ES-I3 (cell line): ENCODE results near the gene SLC39A11.
"Not testable (repeated sequence)": the region's sequence is repeated elsewhere in the genome, so short reads cannot be mapped to it uniquely, and the experiment has no call there.

Experiments
- H3K36me3 ChIP-seq: 2 replicates; pipeline ENCODE4 v1.6.1; 2013; ENCODE audit warnings: mild to moderate bottlenecking, low read length, control low read depth, moderate library complexity; ENCODE audit not compliant: insufficient read depth
- H3K4me1 ChIP-seq: 2 replicates; pipeline ENCODE4 v1.6.1; 2013; ENCODE audit warnings: mild to moderate bottlenecking, control low read depth, low read length; ENCODE audit not compliant: insufficient read depth
- H3K9ac ChIP-seq: 2 replicates; pipeline ENCODE4 v1.6.1; 2013; ENCODE audit warnings: low read depth, mild to moderate bottlenecking, low read length, moderate library complexity
- H3K9me3 ChIP-seq: 2 replicates; pipeline ENCODE4 v1.6.1; 2013; ENCODE audit warnings: mild to moderate bottlenecking, low read length, moderate library complexity; ENCODE audit not compliant: control insufficient read depth, insufficient read depth

Gene SLC39A11

GRCh38 chr17:72843591-72843990, 248.9 kb downstream of the SLC39A11 start:
- no peaks in the 10 kb centered on the region for H3K9me3 ChIP-seq
- H3K9ac ChIP-seq, result no peak overlapping the region
- no peaks in the 10 kb centered on the region for H3K36me3 ChIP-seq
- H3K4me1 ChIP-seq, result no peaks in the 10 kb centered on the region

- Histone ChIP-seq H3K9me3 (no peaks in the 10 kb centered on the region), H3K4me1 (no peaks in the 10 kb centered on the region), H3K9ac (no peak overlapping the region), H3K36me3 (no peaks in the 10 kb centered on the region)
Measured at GRCh38 chr17:72840019-72840418, 252.5 kb downstream of the SLC39A11 start.

GRCh38 chr17:72839131-72839725, 253.3 kb downstream of the SLC39A11 start:
- H3K9me3 ChIP-seq, result no peaks in the 10 kb centered on the region

GRCh38 chr17:72838581-72838980, 253.9 kb downstream of the SLC39A11 start:
- Histone ChIP-seq H3K36me3 (no peaks in the 10 kb centered on the region), H3K9me3 (no peaks in the 10 kb centered on the region), H3K4me1 (no peaks in the 10 kb centered on the region)

More at GRCh38 chr17:72839131-72839725, 253.3 kb downstream of the SLC39A11 start:
- H3K36me3 ChIP-seq, result no peaks in the 10 kb centered on the region
- H3K9ac ChIP-seq, result no peak overlapping the region
- no peaks in the 10 kb centered on the region for H3K4me1 ChIP-seq

GRCh38 chr17:72838068-72838467, 254.4 kb downstream of the SLC39A11 start:
- no peaks in the 10 kb centered on the region for H3K36me3 ChIP-seq

More at GRCh38 chr17:72838581-72838980, 253.9 kb downstream of the SLC39A11 start:
- no peak overlapping the region for H3K9ac ChIP-seq

GRCh38 chr17:72837335-72837734, 255.2 kb downstream of the SLC39A11 start:
- no peaks in the 10 kb centered on the region for H3K36me3 ChIP-seq
- H3K9ac ChIP-seq, result no peak overlapping the region
- H3K9me3 ChIP-seq, result no peaks in the 10 kb centered on the region
- no peaks in the 10 kb centered on the region for H3K4me1 ChIP-seq

More at GRCh38 chr17:72838068-72838467, 254.4 kb downstream of the SLC39A11 start:
- H3K9ac ChIP-seq, result no peak overlapping the region
- no peaks in the 10 kb centered on the region for H3K9me3 ChIP-seq
- H3K4me1 ChIP-seq, result no peaks in the 10 kb centered on the region

- H3K9me3 ChIP-seq, result no peaks in the 10 kb centered on the region
- no peak overlapping the region for H3K9ac ChIP-seq
Measured at GRCh38 chr17:72833128-72833765, 259.2 kb downstream of the SLC39A11 start.

GRCh38 chr17:72832306-72832705, 260.2 kb downstream of the SLC39A11 start:
- Histone ChIP-seq H3K9ac (no peak overlapping the region), H3K4me1 (no peaks in the 10 kb centered on the region), H3K9me3 (peaks cover 6% of the 10 kb centered on the region; the same call in 1 of the 2 replicates), H3K36me3 (no peaks in the 10 kb centered on the region)

More at GRCh38 chr17:72833128-72833765, 259.2 kb downstream of the SLC39A11 start:
- Histone ChIP-seq H3K36me3 (no peaks in the 10 kb centered on the region), H3K4me1 (no peaks in the 10 kb centered on the region)

GRCh38 chr17:72829883-72830282, 262.6 kb downstream of the SLC39A11 start:
- Histone ChIP-seq H3K9me3 (peaks cover 28% of the 10 kb centered on the region), H3K36me3 (no peaks in the 10 kb centered on the region), H3K9ac (no peak overlapping the region), H3K4me1 (no peaks in the 10 kb centered on the region)

- Histone ChIP-seq H3K36me3 (no peaks in the 10 kb centered on the region), H3K9me3 (peaks cover 38% of the 10 kb centered on the region)
Measured at GRCh38 chr17:72826602-72827001, 265.9 kb downstream of the SLC39A11 start.

GRCh38 chr17:72826059-72826458, 266.4 kb downstream of the SLC39A11 start:
- H3K4me1 ChIP-seq, H3K36me3 ChIP-seq, H3K9ac ChIP-seq: not testable (repeated sequence)
- peaks cover 38% of the 10 kb centered on the region for H3K9me3 ChIP-seq

More at GRCh38 chr17:72826602-72827001, 265.9 kb downstream of the SLC39A11 start:
- H3K9ac ChIP-seq, result no peak overlapping the region
- H3K4me1 ChIP-seq, result no peaks in the 10 kb centered on the region

GRCh38 chr17:72825218-72825617, 267.3 kb downstream of the SLC39A11 start:
- Histone ChIP-seq H3K9me3 (peaks cover 38% of the 10 kb centered on the region), H3K36me3 (no peaks in the 10 kb centered on the region), H3K4me1 (no peaks in the 10 kb centered on the region), H3K9ac (no peak overlapping the region)

GRCh38 chr17:72824267-72824666, 268.2 kb downstream of the SLC39A11 start:
- not testable (repeated sequence) for H3K9ac ChIP-seq, H3K4me1 ChIP-seq, H3K36me3 ChIP-seq
- H3K9me3 ChIP-seq, result peaks cover 38% of the 10 kb centered on the region

GRCh38 chr17:72822358-72823023, 270.0 kb downstream of the SLC39A11 start:
- H3K9ac ChIP-seq, result no peak overlapping the region
- H3K36me3 ChIP-seq, result no peaks in the 10 kb centered on the region
- no peaks in the 10 kb centered on the region for H3K4me1 ChIP-seq
- H3K9me3 ChIP-seq, result peaks cover 34% of the 10 kb centered on the region

GRCh38 chr17:72816406-72816805, 276.1 kb downstream of the SLC39A11 start:
- H3K36me3 ChIP-seq, result no peaks in the 10 kb centered on the region
- H3K9ac ChIP-seq, result no peak overlapping the region
- H3K4me1 ChIP-seq, result no peaks in the 10 kb centered on the region
- no peaks in the 10 kb centered on the region; the same call in 1 of the 2 replicates for H3K9me3 ChIP-seq
